Measurements from ENCODE around the gene PDGFC.

DNA sequence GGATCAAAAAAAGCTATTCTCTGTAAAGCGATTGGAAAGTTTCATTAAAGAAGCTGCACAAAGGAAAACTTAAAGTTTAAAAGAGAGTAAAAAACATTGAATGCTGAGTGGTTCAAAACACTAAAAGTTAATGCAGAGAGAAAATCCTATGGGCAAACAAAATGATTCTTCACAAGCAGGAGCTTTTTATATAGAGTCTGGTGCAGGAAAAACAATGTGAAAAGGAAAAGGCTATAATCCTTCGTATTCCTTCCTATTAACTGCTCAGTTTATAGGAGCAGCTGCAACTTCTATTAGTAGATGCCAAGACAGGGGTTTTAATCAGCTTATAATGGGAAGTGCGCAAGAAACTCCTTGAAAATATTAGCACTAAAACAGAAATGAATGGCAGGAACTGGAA lies 100.7 kb downstream of the PDGFC start:
- TF ChIP-seq, protein P1, sequence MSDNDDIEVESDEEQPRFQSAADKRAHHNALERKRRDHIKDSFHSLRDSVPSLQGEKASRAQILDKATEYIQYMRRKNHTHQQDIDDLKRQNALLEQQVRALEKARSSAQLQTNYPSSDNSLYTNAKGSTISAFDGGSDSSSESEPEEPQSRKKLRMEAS (IDR thresholded peaks at IDR 0.05; ENCODE audit: insufficient read depth, insufficient read length) = no peak
- TF ChIP-seq JUN (IDR thresholded peaks at IDR 0.05; ENCODE audit: borderline replicate concordance, insufficient read depth, insufficient read length, low read depth) = no peak
- no peak for TF ChIP-seq EZH2 (IDR thresholded peaks at IDR 0.05; ENCODE audit: borderline replicate concordance, low read depth, low read length, severe bottlenecking)
- TF ChIP-seq POLR2A (IDR thresholded peaks at IDR 0.05; ENCODE audit: low read depth, low read length) = no peak
- TF ChIP-seq POLR2AphosphoS5 (IDR thresholded peaks at IDR 0.05; ENCODE audit: insufficient read depth, low read depth, low read length) = no peak
- TF ChIP-seq, protein P2, sequence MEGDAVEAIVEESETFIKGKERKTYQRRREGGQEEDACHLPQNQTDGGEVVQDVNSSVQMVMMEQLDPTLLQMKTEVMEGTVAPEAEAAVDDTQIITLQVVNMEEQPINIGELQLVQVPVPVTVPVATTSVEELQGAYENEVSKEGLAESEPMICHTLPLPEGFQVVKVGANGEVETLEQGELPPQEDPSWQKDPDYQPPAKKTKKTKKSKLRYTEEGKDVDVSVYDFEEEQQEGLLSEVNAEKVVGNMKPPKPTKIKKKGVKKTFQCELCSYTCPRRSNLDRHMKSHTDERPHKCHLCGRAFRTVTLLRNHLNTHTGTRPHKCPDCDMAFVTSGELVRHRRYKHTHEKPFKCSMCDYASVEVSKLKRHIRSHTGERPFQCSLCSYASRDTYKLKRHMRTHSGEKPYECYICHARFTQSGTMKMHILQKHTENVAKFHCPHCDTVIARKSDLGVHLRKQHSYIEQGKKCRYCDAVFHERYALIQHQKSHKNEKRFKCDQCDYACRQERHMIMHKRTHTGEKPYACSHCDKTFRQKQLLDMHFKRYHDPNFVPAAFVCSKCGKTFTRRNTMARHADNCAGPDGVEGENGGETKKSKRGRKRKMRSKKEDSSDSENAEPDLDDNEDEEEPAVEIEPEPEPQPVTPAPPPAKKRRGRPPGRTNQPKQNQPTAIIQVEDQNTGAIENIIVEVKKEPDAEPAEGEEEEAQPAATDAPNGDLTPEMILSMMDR (IDR thresholded peaks at IDR 0.05; ENCODE audit: extremely low read depth in 1 of 2, insufficient read depth in 1 of 2, low read depth in 1 of 2, low read length in 2 of 2) = no peak
- no peak for TF ChIP-seq GATA2 (IDR thresholded peaks at IDR 0.05; ENCODE audit: insufficient read depth, insufficient read length, low read depth, low read length)

Measured in endothelial cell of umbilical vein (primary cell).